ENCODE data around the gene ZNF519. TPM values are rescaled to one million over a fixed set of nuclear protein-coding genes. Genes with fewer than 3 reads are reported as not detected.
"Not testable (repeated sequence)": the region's sequence is repeated elsewhere in the genome, so short reads cannot be mapped to it uniquely, and the experiment has no call there.

The ZNF519 gene
- 1 to 10 TPM; 1.7 to 3.3 TPM for total RNA-seq

- H3K36me3 ChIP-seq, H3K27me3 ChIP-seq, H3K9me3 ChIP-seq, H3K4me1 ChIP-seq: not testable (repeated sequence)
- Histone ChIP-seq H3K27ac (peak within 1 kb of the TSS; percentile 63 to 65), H3K4me3 (peak within 1 kb of the TSS; percentile 67 to 70)
- DNase-seq (ENCODE audit: low spot score), result peak; percentile 98
Measured at GRCh38 chr18:14132271-14132700, at the start of gene ZNF519. TSS of gene ZNF519 (minus strand) at chr18:14132435. CDS start at chr18:14132277, 158 bp downstream.

- no peaks in the 10 kb centered on the region for H3K9me3 ChIP-seq
- DNase-seq (ENCODE audit: low spot score), result no peak
- no peak for TF ChIP-seq CTCF (IDR thresholded peaks at IDR 0.05)
- peak overlapping the region in 1 of 2 donors; percentile 50 for H3K4me3 ChIP-seq
- H3K27ac ChIP-seq, result no peak overlapping the region
- no peaks in the 10 kb centered on the region for H3K27me3 ChIP-seq
- peaks cover 0 to 7% of the 10 kb centered on the region in 2 donors for H3K4me1 ChIP-seq
- H3K36me3 ChIP-seq, result no peaks in the 10 kb centered on the region
Measured at GRCh38 chr18:14179306-14179705, 47.1 kb upstream of the ZNF519 start.

- not testable (repeated sequence) for DNase-seq (ENCODE audit: low spot score); H3K9me3 ChIP-seq; H3K4me1 ChIP-seq; H3K27me3 ChIP-seq; H3K27ac ChIP-seq; H3K36me3 ChIP-seq
- H3K4me3 ChIP-seq, result peak overlapping the region in 1 of 2 donors; percentile 50
- TF ChIP-seq CTCF (IDR thresholded peaks at IDR 0.05), result peak; percentile 13 to 72
Measured at GRCh38 chr18:14178321-14179196, 46.3 kb upstream of the ZNF519 start.

GRCh38 chr18:14177540-14178320, 45.5 kb upstream of the ZNF519 start:
- not testable (repeated sequence) for H3K4me1 ChIP-seq; H3K36me3 ChIP-seq; H3K27me3 ChIP-seq; H3K9me3 ChIP-seq; H3K4me3 ChIP-seq; H3K27ac ChIP-seq; DNase-seq (ENCODE audit: low spot score)

- H3K4me1 ChIP-seq; H3K36me3 ChIP-seq; H3K27me3 ChIP-seq; DNase-seq (ENCODE audit: low spot score); H3K27ac ChIP-seq; H3K4me3 ChIP-seq; H3K9me3 ChIP-seq: not testable (repeated sequence)
Measured at GRCh38 chr18:14175404-14175803, 43.2 kb upstream of the ZNF519 start.

GRCh38 chr18:14174706-14175085, 42.5 kb upstream of the ZNF519 start:
- H3K27ac ChIP-seq, result no peak overlapping the region
- no peak for DNase-seq (ENCODE audit: low spot score)
- H3K4me3 ChIP-seq, result no peak overlapping the region
- H3K9me3 ChIP-seq, result no peaks in the 10 kb centered on the region
- no peaks in the 10 kb centered on the region for H3K36me3 ChIP-seq
- TF ChIP-seq CTCF (IDR thresholded peaks at IDR 0.05), result no peak
- peaks cover 0 to 7% of the 10 kb centered on the region in 2 donors for H3K4me1 ChIP-seq
- H3K27me3 ChIP-seq, result no peaks in the 10 kb centered on the region

GRCh38 chr18:14174002-14174705, 41.9 kb upstream of the ZNF519 start:
- H3K36me3 ChIP-seq; H3K4me3 ChIP-seq; H3K27ac ChIP-seq; H3K4me1 ChIP-seq; DNase-seq (ENCODE audit: low spot score); H3K9me3 ChIP-seq; H3K27me3 ChIP-seq: not testable (repeated sequence)

GRCh38 chr18:14173116-14173951, 41.1 kb upstream of the ZNF519 start:
- H3K9me3 ChIP-seq, result not testable (repeated sequence)

GRCh38 chr18:14172142-14173115, 40.2 kb upstream of the ZNF519 start:
- not testable (repeated sequence) for H3K27ac ChIP-seq; H3K9me3 ChIP-seq; DNase-seq (ENCODE audit: low spot score); H3K4me3 ChIP-seq; H3K36me3 ChIP-seq; H3K4me1 ChIP-seq; H3K27me3 ChIP-seq

More at GRCh38 chr18:14173116-14173951, 41.1 kb upstream of the ZNF519 start:
- H3K27ac ChIP-seq; H3K4me1 ChIP-seq; DNase-seq (ENCODE audit: low spot score); H3K4me3 ChIP-seq; H3K36me3 ChIP-seq; H3K27me3 ChIP-seq: not testable (repeated sequence)

Data from right atrium auricular region (tissue), 2 donors.